T-helper 17 cell (primary cell): ENCODE results near the gene LOXL4. TPM values are rescaled to one million over a fixed set of nuclear protein-coding genes. Genes with fewer than 3 reads are reported as not detected.

Source experiments
- ATAC-seq: fragments of 150-1000 bp; cut with Tn5 transposase; 2 replicates; pipeline ENCODE4 v1.10.0; 2021; ENCODE audit warnings: mild to moderate bottlenecking, moderate library complexity
- DNase-seq, 3 donors: peaks; one replicate each; pipeline versions ENCODE4 v3.0.0 to v3.0.0-alpha.2; 2020 to 2021
- H3K9me3 ChIP-seq: one replicate; pipeline ENCODE4 v1.7.0; 2013; ENCODE audit warnings: low read length, mild to moderate bottlenecking; ENCODE audit not compliant: control insufficient read depth, poor library complexity, severe bottlenecking
- H3K27ac Mint-ChIP-seq: one replicate; pipeline ENCODE4 v1.8.0; 2022; ENCODE audit warnings: mild to moderate bottlenecking, moderate library complexity, mixed read lengths
- H3K27me3 Mint-ChIP-seq: one replicate; pipeline ENCODE4 v1.8.0; 2022; ENCODE audit warnings: mixed read lengths
- H3K36me3 Mint-ChIP-seq: one replicate; pipeline ENCODE4 v1.8.0; 2022; ENCODE audit warnings: low read depth, mixed read lengths
- H3K4me1 Mint-ChIP-seq: one replicate; pipeline ENCODE4 v1.8.0; 2022; ENCODE audit warnings: mild to moderate bottlenecking, mixed read lengths
- H3K4me3 Mint-ChIP-seq: one replicate; pipeline ENCODE4 v1.8.0; 2022; ENCODE audit warnings: mild to moderate bottlenecking, moderate library complexity, mixed read lengths
- total RNA-seq, 4 donors: library from RNA in 2 of 4; stranded (reverse) in 2 of 4; gene quantifications; one replicate each; pipeline ENCODE4 v1.2.3 and lab custom pipeline; 2022 to 2026

Gene LOXL4
- total RNA-seq, 2 donors from 2014 or later = not detected

DNA sequence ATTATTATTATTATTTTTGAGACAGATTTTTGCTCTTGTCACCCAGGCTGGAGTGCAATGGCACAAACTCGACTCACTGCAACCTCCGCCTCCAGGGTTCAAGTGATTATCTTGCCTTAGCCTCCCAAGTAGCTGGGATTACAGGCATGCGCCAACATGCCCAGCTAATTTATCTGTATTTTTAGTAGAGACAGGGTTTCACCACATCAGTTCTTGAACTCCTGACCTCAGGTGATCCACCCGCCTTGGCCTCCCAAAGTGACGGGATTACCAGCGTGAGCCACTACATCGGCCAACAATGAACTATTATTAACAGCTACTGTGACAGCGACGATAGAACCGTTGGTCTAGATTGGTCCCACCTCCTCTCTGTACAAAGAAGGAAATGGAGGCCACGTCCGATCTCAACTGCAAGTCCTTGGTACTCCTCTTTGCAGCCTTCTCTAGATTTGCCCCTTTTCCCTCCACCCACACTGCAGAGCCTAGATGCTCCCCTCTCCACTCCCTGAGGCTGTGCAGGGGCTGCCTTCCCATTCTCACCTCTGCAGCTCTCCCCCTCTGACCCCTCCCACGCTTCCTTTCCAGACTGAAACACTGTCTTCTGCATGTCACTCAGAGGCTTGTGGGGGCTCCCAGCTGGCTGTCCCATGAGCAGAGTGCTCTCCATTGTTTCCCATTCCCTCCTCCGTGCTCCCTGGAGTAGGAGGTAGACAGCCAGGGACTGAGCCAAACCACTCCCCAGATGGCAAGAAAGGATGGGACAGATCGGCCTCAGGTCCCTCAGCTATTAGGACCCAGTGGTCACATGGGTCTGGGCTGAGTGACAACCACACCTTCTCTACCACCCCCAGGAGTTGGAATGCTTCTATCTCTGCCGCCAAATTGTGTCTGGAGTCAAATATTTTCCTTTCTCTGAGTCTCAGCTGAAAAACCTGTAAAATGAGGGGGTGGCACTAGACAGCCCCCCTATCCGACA, 2.3 kb downstream of the LOXL4 start:
- H3K27ac Mint-ChIP-seq = no peak overlapping the region
- H3K9me3 ChIP-seq = no peaks in the 10 kb centered on the region
- no peak for ATAC-seq
- H3K4me1 Mint-ChIP-seq = peaks cover 11% of the 10 kb centered on the region
- H3K27me3 Mint-ChIP-seq = peaks cover 48% of the 10 kb centered on the region
- H3K4me3 Mint-ChIP-seq = no peak overlapping the region
- DNase-seq = no peak
- H3K36me3 Mint-ChIP-seq = peaks cover 6% of the 10 kb centered on the region

DNA sequence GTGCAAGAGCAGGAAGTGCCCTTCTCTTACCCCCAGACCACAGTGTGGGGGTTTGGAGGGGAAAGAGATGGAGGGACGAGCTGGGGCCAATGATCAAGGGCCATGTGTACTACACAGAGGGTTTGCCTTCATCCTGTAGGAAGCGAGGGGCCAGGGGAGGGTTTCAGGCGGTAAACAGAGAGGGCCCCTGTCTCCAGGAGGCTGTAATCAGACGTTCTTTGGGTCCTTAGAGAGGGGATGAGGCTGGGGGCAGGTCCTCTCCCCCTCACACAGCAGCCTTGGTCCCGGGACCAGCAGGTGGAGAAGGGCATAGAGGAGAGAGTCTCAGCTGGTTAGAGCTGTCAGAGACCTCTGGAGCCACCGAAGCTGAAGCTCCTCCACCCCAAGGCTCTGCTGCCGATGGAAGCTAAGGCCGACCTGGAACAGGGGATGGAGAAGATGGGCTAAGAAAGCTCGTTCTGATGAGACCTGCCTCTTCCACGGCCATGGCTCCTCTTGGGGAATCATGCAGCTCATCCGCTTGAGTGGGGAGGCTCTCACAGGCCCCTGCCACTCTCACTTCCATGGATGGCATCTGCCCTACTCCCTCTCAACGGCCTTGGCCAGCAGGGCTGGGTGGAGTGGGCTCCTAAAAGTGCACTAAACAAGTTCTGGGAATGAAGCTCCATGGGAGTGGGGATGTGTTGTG, 3.5 kb downstream of the LOXL4 start:
- Mint-ChIP-seq H3K27ac (peak overlapping the region; percentile 29), H3K27me3 (peaks cover 37% of the 10 kb centered on the region), H3K4me1 (peaks cover 11% of the 10 kb centered on the region), H3K4me3 (no peak overlapping the region), H3K36me3 (peaks cover 8% of the 10 kb centered on the region)
- DNase-seq = no peak
- no peak for ATAC-seq
- no peaks in the 10 kb centered on the region for H3K9me3 ChIP-seq

DNA sequence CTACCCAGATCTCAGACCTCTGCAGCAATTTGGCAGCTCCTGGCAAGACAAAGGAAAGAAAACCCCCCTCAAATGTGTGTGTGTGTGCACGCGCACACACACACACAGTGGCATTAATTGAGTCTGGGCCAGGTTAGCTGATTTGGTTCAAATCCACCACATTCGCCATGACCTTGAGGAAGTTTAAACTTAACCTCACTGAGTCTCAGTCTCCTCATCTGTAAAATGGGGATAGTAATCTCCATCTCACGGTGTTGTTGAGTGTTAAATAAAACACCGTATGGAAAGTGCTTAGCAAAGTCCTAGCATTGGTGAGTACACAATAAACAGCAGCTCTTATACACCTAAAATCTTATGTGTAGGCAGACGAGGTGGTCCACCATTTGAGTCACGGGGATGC, 4.9 kb downstream of the LOXL4 start:
- ATAC-seq (no peak), DNase-seq (no peak)
- H3K4me3 Mint-ChIP-seq = no peak overlapping the region
- H3K27me3 Mint-ChIP-seq = peaks cover 29% of the 10 kb centered on the region
- H3K4me1 Mint-ChIP-seq = peaks cover 9% of the 10 kb centered on the region
- H3K27ac Mint-ChIP-seq = no peak overlapping the region
- peaks cover 8% of the 10 kb centered on the region for H3K36me3 Mint-ChIP-seq
- no peaks in the 10 kb centered on the region for H3K9me3 ChIP-seq

DNA sequence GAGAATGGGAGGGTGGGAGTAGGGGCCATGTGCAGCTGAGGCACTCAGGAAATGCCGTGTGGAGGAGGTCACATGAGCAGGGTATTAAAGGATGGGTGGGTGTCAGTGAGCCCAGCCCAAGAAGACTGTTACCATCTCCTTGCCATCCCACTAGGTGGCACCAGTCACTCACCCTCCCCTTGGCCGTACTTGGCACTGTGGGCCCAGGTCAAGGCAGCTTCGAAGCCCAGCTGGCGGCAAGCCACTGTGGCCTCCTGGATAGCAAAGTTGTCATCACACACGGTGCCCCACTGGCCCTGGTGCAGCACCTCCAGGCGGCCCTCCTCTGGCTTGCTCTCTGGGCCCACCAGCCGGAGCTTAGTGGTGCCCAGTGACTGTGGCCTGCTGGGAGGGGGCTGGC, 5.4 kb downstream of the LOXL4 start:
- Mint-ChIP-seq H3K36me3 (peaks cover 8% of the 10 kb centered on the region), H3K4me3 (no peak overlapping the region), H3K4me1 (peaks cover 6% of the 10 kb centered on the region), H3K27ac (no peak overlapping the region), H3K27me3 (peaks cover 25% of the 10 kb centered on the region)
- no peaks in the 10 kb centered on the region for H3K9me3 ChIP-seq
- ATAC-seq (no peak), DNase-seq (no peak)

DNA sequence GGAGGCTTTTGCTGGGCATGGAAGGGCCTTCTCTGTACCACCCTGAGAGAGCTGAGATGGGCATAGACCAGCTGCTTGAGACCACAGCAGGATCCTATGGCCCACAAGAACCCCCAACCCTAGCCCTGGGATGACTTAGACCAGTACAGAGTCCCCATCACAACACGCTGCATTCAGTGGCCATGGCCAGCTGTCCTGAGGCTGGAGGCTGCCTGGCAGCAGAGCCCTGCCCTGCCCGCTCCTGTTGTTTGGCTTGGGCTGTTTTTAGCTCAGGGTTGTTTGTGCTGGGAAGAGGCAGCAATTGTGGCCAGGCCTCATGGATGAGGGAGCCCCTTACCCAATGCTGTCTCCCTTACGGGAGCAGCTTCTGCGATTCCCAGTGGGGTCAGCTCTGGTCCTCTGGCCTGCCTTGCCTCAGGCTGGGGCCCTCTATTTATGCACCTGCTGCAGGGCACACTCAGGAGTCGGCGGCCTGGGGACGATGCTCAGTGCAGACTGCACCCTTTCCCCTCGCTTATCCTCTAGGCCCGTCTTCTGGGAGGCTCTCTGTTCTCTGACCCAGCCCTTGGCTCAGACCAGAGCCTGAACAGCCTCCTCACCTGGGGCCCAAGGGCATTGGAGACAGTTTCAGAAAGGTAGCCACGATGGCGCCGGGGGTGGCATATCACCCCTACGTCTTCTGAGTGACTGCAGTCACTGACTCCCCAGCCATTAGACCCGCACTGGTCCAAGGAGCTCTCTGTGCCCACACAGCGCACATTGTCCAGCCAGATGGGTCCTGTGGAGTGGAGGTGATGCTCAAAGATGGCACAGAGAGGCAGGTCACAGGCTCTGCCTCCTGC, 6.3 kb downstream of the LOXL4 start:
- no peaks in the 10 kb centered on the region for H3K9me3 ChIP-seq
- Mint-ChIP-seq H3K27me3 (peaks cover 18% of the 10 kb centered on the region), H3K36me3 (peaks cover 8% of the 10 kb centered on the region), H3K27ac (no peak overlapping the region), H3K4me3 (no peak overlapping the region), H3K4me1 (peaks cover 6% of the 10 kb centered on the region)
- DNase-seq (no peak), ATAC-seq (no peak)

DNA sequence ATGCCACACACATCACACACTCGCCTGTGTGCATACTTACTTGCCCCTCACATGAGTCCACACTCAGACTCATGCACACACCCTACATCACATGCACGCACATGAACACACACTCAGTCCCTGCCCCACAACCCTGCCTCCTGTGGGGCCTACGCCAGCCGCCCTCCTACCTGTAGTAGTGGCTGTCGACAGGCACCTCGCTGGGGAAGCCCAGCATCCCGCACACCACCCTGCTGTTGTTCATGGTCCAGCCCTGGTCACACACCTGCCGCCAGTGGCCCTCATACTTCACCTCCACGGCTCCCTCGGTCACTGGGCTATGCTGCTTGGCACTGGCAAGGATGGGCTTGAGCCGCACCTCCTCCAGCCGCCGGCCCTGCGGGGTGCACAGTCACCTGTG, 7.2 kb downstream of the LOXL4 start:
- H3K27ac Mint-ChIP-seq = no peak overlapping the region
- H3K36me3 Mint-ChIP-seq = peaks cover 3% of the 10 kb centered on the region
- peaks cover 9% of the 10 kb centered on the region for H3K27me3 Mint-ChIP-seq

DNA sequence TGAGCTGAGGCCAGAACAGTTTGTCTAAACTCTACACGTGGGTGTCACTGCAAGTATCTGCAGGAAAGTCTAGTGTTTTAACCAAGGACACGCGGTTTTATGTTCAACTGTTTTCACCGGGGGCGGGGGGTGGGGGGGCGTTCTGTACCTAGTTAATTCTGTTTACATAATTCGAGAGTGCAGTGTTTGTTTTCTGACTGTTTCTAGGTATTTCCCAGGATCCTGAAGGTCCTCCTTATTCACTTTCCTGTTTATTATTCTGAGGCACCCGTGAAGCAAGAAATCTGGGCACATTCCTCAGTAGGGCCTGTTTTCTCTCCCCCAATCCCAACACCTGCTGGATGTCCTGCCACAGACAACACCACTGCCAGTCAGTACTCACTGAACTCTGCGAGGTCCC, 7.6 kb downstream of the LOXL4 start:
- peaks cover 7% of the 10 kb centered on the region for H3K27me3 Mint-ChIP-seq

More for the DNA sequence above, 7.2 kb downstream of the LOXL4 start:
- ATAC-seq (no peak), DNase-seq (no peak)
- H3K4me3 Mint-ChIP-seq = no peak overlapping the region
- no peaks in the 10 kb centered on the region for H3K9me3 ChIP-seq
- H3K4me1 Mint-ChIP-seq = peaks cover 4% of the 10 kb centered on the region

DNA sequence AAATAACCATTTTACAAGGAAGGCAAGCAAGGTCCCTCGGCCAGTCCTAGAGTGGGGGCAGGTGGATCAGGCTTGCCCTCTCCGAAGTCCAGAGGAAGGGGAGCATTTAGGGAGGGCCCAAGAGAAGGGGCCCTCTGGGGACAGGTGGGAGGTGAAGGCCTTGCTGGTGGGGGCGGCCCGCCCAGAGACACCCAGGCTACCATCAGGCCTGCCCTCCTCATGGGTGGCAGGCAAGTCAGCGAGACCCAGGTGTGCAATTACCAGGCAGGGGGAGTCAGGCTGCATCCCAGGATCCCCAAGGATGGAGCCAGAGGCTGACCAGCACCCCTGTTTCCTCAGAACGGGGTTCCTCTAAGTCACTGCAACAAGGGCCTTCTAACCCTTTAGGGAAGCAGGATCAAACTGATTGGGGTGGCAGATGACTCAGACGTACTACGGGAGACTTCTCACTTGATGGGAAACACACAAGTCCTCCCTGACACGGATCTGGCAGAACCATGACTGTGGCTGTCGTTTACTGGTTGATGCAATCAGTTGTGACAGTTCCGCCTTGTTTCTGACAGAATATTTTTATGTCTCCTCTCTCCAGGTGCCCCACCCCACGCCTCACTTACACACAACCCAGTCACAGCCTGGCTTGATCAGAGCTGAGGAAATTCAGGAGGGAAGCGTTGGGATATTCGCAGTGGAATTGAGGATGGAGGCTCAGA, 8.2 kb downstream of the LOXL4 start:
- peaks cover 3% of the 10 kb centered on the region for H3K36me3 Mint-ChIP-seq
- H3K27me3 Mint-ChIP-seq = peaks cover 7% of the 10 kb centered on the region

More for the DNA sequence above, 7.6 kb downstream of the LOXL4 start:
- Mint-ChIP-seq H3K27ac (no peak overlapping the region), H3K36me3 (peaks cover 3% of the 10 kb centered on the region), H3K4me1 (peaks cover 4% of the 10 kb centered on the region), H3K4me3 (no peak overlapping the region)
- DNase-seq (no peak), ATAC-seq (no peak)
- no peaks in the 10 kb centered on the region for H3K9me3 ChIP-seq

DNA sequence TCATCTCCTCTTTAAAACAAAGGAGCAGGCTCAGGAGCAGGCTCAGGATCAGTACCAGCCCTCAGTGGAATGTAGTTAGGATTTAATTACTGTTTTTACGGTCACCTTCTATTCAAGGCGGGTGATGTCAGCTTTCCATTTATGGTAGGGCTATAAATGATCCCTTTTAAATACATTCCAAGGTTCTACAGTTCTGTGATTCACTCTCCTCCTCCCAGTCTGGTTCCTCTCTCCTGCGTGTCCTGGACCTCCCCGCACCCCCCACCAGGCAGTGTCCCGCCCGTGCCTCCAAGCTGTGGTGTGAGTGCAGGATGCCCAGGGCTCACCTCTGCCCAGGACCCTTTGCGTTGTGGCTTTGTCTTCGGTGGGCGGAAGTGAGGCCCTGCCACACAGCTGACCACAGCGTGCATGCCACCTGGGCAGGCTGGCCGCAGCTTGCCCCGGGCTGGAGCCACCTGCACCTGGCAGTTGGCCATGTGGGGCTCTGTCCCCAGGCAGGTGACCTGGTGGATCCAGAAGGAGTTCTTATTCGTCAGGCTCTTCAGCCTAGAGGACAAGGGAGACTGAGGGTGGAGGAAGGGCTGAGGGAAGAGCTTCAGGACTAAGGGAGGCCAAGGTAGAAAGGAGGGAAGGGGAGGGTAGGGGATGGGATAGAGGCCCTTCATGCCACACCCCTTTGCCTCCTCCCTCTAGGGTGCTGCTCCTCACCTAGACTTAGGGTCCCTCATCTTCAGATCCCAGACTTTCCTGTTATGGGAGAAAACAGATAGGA, 9.1 kb downstream of the LOXL4 start:
- ATAC-seq = no peak
- H3K4me3 Mint-ChIP-seq = no peak overlapping the region
- peaks cover 2% of the 10 kb centered on the region for H3K27me3 Mint-ChIP-seq
- H3K4me1 Mint-ChIP-seq = peaks cover 7% of the 10 kb centered on the region
- no peak overlapping the region for H3K27ac Mint-ChIP-seq
- no peak for DNase-seq
- H3K9me3 ChIP-seq = no peaks in the 10 kb centered on the region
- peaks cover 7% of the 10 kb centered on the region for H3K36me3 Mint-ChIP-seq

More for the DNA sequence above, 8.2 kb downstream of the LOXL4 start:
- Mint-ChIP-seq H3K4me1 (peaks cover 4% of the 10 kb centered on the region), H3K27ac (no peak overlapping the region), H3K4me3 (no peak overlapping the region)
- no peaks in the 10 kb centered on the region for H3K9me3 ChIP-seq
- DNase-seq (no peak), ATAC-seq (peak; percentile 26)

DNA sequence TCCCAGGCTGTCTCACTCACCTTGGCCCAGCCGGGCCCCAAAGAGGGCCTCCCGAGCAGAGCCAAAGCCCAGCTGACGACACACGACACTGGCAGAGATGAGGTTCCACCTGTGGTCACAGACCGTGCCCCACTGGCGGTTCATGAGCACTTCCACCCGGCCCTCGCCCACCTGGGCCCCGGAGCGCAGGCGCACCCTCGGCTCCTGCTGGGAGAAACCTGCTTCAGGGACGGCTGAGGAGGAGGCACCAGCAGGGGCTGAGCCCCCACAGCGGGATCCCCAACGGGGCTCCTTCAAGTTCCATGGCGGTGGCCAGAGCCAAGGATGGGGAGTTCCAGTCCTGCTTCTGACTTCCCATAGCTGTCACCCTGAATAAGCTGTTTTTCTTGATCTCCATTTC, 10.0 kb downstream of the LOXL4 start:
- H3K27me3 Mint-ChIP-seq = no peaks in the 10 kb centered on the region
- peaks cover 7% of the 10 kb centered on the region for H3K36me3 Mint-ChIP-seq
- DNase-seq (no peak), ATAC-seq (no peak)
- peaks cover 7% of the 10 kb centered on the region for H3K4me1 Mint-ChIP-seq
- no peak overlapping the region for H3K27ac Mint-ChIP-seq
- no peaks in the 10 kb centered on the region for H3K9me3 ChIP-seq
- H3K4me3 Mint-ChIP-seq = no peak overlapping the region

DNA sequence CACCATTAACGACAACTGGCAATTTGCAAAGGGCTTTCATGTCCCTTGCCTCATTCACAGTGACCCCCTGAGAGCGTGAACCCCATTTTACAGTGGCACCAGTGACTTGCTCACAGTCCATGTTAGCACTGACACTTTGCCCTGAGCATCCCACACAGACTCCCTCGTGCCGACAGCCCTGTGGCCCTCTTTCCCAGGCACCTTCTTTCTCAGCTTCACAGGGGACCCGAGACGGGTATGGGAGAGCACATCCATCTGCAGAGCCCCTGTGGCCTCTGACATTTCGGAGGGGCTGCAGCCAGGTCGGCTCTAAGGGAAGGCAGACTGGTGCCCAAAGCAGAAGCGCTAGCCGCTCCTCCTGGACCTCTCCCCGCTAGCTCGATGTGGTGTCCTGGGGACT, 10.8 kb downstream of the LOXL4 start:
- no peak overlapping the region for H3K4me3 Mint-ChIP-seq
- no peak overlapping the region for H3K27ac Mint-ChIP-seq
- ATAC-seq (no peak), DNase-seq (no peak)
- peaks cover 7% of the 10 kb centered on the region for H3K36me3 Mint-ChIP-seq
- H3K9me3 ChIP-seq = no peaks in the 10 kb centered on the region
- H3K4me1 Mint-ChIP-seq = peaks cover 7% of the 10 kb centered on the region
- H3K27me3 Mint-ChIP-seq = no peaks in the 10 kb centered on the region

DNA sequence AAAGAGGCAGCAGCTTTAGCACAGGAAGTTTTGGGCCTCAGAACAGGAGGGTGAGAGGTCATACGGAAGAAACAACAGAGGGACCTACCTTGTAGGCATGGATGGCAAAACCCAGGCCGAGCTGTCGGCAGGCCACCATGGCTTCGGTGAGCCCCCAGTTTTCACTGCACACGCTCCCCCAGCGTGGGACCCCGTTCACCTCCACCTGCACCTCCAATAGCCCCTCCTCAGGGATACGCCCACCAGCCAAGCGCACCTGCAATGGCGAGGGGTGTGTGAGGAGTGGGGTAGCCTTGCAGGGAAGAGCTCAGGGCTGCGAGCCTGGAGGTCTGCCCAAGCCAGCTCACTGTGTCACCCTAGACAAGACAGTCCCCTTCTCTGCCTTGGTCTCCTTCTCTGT, 11.3 kb downstream of the LOXL4 start:
- no peak for ATAC-seq
- Mint-ChIP-seq H3K4me3 (no peak overlapping the region), H3K27ac (no peak overlapping the region), H3K27me3 (no peaks in the 10 kb centered on the region), H3K36me3 (peaks cover 7% of the 10 kb centered on the region), H3K4me1 (peaks cover 7% of the 10 kb centered on the region)
- DNase-seq = no peak
- no peaks in the 10 kb centered on the region for H3K9me3 ChIP-seq
